ENCODE results near the gene TSHZ1.
A peak's percentile ranks its signal among the peaks of the same experiment; 100 is the strongest.

Gene TSHZ1

GRCh38 chr18:75208836-75209128 is 1.8 kb upstream of the TSHZ1 start:
- DNase-seq (ENCODE audit: low read depth in 2 of 2), result no peak

DNA sequence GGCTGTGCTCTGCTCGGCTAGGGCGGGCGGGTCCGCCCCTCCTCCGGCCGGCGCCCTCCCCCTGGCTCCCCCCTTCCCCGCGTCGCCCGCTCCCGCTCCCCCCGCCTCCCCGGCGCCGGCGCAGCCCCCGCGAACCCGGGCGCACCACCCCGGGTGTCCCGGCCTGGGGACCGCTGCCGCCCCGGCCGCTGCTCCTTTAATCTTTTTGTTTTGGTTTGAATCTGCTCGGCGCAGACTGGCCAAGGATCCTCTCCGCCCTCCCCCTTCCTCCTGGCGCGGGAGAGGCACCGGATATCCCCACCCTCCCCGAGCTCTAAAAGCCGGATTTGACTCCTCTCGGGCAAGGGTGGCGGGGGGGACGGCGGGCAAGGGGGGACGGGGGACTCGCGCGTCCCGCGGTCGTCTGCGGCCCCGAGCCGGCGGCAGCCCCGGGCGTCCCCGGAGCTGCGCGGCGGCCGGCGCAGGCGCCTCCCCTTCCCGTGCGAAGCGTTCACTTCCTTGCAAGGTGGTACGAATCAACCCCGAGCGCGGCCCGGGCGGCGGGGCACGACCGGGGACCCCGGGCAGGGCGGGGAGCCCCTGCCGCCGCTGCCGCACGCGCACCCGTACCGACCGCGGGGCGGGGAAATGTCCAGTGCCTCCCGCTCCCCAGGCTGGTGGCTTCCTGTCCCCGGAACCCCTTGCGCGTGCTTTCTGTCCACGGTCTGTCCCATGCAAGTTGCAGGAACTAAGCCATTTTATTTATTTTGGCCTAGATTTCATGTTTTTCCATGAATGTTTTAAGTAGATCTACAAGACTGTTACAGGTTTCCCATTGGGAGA is 1.3 kb upstream of the TSHZ1 start, which contains the start of gene PTGR3:
Gene PTGR3 (minus strand): TSS at position 11 of the 822 bp plus-strand sequence. CDS start 81 bp downstream, outside the sequence.
- peak; percentile 43 to 64 for DNase-seq (ENCODE audit: low read depth in 2 of 2)

GRCh38 chr18:75209951-75210258 is 692 bp upstream of the TSHZ1 start:
- DNase-seq (ENCODE audit: low read depth in 2 of 2), result no peak

- DNase-seq (ENCODE audit: low read depth in 2 of 2), result no peak
These were observed 515 bp downstream of the TSHZ1 start for GRCh38 chr18:75211002-75211621.

- DNase-seq (ENCODE audit: low read depth in 2 of 2), result no peak
These were observed 992 bp downstream of the TSHZ1 start for GRCh38 chr18:75211626-75211952.

DNA sequence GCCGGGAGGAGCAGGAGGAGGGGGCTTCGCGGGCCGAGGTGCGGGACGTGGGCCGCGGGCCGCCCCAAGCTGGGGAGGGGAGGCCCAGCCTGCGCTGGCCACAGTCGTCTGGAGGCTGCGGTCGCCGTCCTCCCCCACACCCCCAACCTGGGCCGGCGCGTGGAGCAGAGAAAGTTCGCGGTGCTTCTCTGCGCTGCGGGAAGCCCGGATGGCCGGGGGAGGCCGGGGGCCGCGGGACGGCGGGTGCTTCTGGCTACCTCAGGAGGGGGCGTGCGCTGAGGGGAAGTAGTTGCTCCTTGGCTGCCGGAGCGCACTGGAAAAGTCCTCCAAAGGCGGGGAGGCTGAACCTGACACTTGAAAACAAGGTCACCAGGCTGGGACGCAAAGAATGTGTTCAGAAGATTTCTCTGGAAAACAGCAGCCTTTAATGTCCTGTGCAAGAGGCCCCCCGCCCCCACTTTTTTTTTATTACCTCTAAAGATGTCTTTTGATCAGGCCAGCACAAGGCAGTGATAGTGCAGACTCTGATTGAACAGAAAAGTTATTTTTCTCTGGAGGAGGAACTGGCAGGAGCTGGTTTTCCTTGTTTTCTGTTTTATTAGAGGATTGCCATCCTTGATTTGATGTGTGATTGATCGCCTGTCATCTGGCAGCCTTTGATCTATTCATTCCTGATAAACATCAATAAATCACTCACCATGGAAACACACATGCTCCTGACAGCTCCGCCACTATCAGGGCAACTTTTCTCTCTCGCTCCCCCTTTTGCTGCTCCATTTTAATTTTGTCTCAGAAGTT is 1.6 kb downstream of the TSHZ1 start:
- no peak for DNase-seq (ENCODE audit: low read depth in 2 of 2)

- no peak for DNase-seq (ENCODE audit: low read depth in 2 of 2)
These were observed 2.1 kb downstream of the TSHZ1 start for GRCh38 chr18:75212751-75213090.

DNA sequence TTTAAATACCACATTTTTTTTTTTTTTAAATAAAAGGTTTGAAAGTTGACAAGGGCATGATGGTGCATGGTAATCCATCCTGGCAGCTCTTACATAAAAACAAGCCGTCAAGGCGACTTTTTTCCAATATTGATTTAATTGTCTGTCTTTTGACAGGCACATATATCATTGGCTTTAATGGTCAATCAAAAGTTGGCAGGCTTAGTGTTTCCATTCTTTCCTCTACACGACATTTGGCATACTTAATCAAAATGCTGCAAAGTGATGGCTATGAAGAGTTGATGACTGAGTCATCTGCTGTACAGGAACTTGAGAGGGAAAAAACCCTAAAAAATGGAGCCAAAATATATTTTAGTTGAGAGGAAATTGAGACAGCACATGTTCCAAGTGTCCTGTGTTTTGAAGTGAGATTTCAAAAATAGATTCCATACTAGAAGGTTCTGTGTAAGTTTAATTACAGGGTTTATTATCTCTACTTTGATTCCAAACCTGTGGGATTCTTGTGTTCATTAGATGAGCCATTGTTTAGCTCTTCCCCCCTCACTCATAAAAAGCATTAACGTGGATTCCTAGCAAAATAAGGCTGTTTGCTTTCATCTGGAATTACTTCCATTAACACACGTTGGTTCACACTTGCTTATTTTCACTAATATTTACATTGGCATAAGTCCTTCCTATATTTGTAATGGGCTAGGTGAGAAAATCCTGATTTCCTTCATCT is 3.2 kb downstream of the TSHZ1 start:
- DNase-seq (ENCODE audit: low read depth in 2 of 2), result no peak

DNA sequence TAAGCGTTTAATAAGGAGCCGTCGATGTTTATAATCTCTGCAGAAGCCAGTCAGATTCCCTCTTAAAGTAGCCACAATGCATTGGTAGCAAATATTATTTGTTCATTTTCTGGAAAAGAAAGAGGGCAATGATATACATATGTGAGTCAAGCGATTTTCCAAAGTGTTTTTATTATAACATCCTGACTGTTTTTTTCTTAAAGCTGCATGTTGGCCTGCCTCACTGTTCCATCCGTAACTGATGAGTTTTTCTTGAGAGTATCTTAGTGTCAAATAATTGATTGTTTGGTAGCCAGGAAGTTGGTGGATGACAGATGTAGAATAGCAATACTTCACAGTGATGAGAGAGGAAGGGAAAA is 3.7 kb downstream of the TSHZ1 start:
- DNase-seq (ENCODE audit: low read depth in 2 of 2), result no peak

GRCh38 chr18:75214766-75215510 is 4.3 kb downstream of the TSHZ1 start:
- no peak for DNase-seq (ENCODE audit: low read depth in 2 of 2)

GRCh38 chr18:75215663-75216062 is 5.1 kb downstream of the TSHZ1 start:
- no peak for DNase-seq (ENCODE audit: low read depth in 2 of 2)

GRCh38 chr18:75216212-75216910 is 5.8 kb downstream of the TSHZ1 start:
- DNase-seq (ENCODE audit: low read depth in 2 of 2), result no peak

DNA sequence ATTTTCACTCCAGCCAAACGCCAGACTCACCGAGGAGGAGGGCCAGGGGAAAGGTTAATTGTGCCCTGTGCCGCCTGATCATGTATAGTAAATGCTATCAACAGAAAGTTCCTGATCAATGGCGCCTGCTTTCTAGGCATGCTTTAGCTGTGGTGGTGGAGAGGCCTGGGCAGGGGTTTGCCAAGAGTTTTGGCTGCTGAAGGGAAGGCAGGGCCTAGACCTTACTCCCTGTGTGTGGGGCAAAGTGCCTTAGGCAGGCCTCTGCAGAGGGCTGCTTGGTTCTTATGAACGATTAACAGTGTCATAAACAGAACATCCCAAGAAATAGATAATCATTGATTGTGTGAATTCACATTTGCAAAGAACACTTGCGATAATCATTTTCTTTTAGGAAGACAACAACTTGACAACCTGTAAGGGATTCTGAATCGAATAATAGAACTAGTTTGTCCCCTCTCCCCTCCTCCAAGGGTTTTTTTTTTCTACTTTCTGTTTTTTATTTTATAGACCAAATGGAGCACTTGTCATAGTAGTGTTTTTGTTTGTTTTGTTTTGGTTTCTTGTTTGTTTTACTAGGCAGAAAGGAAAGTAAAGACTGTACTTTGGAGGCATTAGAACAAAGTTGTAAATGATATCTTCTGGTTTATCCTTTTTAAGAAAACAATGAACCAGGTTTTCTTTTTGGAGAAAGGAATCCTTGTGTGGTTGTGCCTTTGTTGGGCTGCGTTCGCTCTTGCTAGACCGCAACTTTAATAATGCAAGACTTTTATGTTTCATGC is 6.5 kb downstream of the TSHZ1 start:
- DNase-seq (ENCODE audit: low read depth in 2 of 2), result no peak

DNA sequence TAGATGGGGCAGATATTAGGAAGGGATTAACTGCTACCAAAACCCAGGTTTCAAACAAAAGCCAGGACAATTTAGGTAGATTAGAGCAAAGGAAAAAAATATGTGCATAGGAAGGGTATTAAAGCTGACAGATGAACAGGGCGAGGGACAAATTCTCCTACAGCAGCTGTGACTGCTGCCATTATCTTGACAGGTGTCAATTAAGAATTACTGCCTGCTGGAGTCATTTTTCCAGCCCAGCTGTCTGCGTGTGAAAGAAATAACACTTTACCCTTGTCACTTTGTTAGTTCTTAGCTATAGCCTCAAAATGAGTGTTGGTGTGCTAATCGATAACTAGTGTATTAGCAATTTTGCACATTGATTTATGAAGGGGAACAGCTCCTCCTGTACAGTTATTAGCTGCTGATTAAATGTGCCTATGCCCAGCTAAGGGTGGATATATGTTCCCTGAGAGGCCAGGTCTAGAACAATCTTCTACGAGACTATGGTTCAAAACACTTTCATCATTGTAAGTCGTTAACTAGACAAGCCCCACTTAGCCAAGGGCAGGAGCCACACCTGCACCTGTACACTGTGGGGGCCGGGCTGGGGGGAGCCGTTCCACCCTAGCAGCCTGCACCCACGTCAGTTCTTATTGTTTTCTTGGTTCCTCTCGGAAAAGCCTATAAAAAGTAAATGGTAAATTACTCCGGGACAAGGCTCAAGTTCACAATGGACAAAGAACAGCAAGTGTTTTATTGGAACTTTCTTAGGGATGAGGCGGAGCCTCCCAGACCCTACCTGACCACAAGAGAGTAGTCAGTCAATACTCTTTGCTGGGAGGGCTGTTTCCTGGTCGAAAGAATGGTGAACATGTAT is 7.7 kb downstream of the TSHZ1 start:
- DNase-seq (ENCODE audit: low read depth in 2 of 2), result no peak

DNA sequence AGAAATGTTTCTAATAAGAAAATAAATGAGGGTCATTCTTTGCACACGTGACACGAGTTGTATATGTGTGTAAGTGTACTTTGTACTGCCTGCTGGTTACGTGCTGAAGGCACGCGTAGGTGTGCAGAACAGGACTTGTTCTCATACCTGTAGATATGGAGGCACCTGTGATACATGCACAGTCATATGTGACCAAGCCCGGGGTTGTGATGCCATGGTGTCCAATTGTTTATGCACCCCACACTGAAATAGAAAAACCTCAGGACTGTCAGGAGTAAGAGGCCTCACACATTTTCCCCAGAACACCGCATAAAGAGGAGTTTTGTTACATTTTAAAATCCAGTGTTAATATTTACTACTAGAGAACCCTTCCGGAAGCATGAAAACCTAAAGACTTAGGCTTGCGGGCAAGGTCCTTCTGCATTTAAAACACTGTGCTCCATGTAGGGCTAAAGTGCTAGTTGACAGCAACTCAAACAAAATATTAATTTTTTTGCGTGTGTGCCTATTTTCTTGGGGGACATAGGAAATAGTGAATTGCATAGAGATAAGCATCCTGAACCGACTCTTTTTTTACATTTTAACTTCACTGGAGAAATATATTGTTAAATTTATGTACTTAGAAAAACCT is 9.3 kb downstream of the TSHZ1 start:
- no peak for DNase-seq (ENCODE audit: low read depth in 2 of 2)

- DNase-seq (ENCODE audit: low read depth in 2 of 2), result no peak
These were observed 10.2 kb downstream of the TSHZ1 start for GRCh38 chr18:75220551-75221355.

GRCh38 chr18:75221397-75221796 is 10.8 kb downstream of the TSHZ1 start:
- no peak for DNase-seq (ENCODE audit: low read depth in 2 of 2)

GRCh38 chr18:75221897-75222296 is 11.3 kb downstream of the TSHZ1 start:
- DNase-seq (ENCODE audit: low read depth in 2 of 2), result no peak

All from activated CD4-positive, alpha-beta T cell treated with anti-CD3 and anti-CD28 coated beads for 24 hours (primary cell).